AG10803 (cell line): ENCODE measurements around the gene RSBN1.

Experiments
- DNase-seq: peaks from one replicate; pipeline ENCODE4 v3.0.0; 2010; ENCODE audit warnings: low read depth
- H3K4me3 ChIP-seq: 2 replicates; pipeline ENCODE4 v1.5.1; 2011; ENCODE audit warnings: mild to moderate bottlenecking, low read length, control low read depth
- CTCF ChIP-seq: conservative IDR thresholded peaks from 2 replicates; pipeline ENCODE4 v1.5.1; 2011; ENCODE audit warnings: mild to moderate bottlenecking, low read length, control low read depth, inconsistent platforms

The RSBN1 gene

GRCh38 chr1:113792471-113792870 is 19.8 kb downstream of the RSBN1 start:
- H3K4me3 ChIP-seq, result no peak overlapping the region
- TF ChIP-seq CTCF, result no peak
- no peak for DNase-seq

DNA sequence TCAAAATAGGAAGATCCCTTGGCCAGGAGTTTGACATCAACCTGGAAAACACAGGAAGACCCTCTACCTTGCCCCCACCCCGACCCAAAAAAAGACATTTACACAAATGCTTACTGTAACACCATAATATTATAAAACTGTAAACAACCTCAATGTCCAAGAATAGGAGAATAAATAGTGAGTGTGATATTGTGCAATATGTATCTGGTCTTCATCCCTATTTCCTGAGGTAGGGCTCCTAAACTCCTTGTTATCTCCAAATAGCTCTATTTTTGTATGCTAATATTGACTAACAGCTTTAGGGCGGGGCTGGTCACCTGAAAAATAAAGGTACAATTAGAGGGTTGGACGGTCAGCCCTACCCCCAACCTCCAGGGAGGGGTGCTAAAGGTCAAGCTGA is 23.5 kb downstream of the RSBN1 start:
- DNase-seq, result no peak
- no peak for TF ChIP-seq CTCF
- no peak overlapping the region for H3K4me3 ChIP-seq

GRCh38 chr1:113787663-113788062 is 24.6 kb downstream of the RSBN1 start:
- no peak overlapping the region for H3K4me3 ChIP-seq
- DNase-seq, result no peak

DNA sequence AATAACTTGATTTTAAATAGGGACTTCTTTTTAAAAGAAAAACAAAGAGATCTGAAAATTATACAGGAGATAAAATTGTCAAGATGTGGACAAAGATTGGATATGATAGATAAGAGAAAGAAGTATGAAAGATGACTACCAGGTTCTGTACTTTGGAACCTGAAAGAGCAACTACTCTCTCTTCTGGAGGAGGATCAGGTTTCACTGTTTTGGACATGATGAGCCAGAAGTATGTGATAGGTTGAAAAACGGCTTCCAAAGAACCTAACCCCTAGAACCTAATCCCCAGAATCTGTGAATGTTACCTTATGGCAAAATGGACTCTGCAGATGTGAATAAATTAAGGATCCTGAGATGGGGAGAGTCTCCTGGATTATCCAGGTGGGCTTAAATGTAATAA is 26.2 kb downstream of the RSBN1 start:
- no peak for DNase-seq
- no peak for TF ChIP-seq CTCF
- no peak overlapping the region for H3K4me3 ChIP-seq

More at GRCh38 chr1:113787663-113788062, 24.6 kb downstream of the RSBN1 start:
- TF ChIP-seq CTCF, result no peak

DNA sequence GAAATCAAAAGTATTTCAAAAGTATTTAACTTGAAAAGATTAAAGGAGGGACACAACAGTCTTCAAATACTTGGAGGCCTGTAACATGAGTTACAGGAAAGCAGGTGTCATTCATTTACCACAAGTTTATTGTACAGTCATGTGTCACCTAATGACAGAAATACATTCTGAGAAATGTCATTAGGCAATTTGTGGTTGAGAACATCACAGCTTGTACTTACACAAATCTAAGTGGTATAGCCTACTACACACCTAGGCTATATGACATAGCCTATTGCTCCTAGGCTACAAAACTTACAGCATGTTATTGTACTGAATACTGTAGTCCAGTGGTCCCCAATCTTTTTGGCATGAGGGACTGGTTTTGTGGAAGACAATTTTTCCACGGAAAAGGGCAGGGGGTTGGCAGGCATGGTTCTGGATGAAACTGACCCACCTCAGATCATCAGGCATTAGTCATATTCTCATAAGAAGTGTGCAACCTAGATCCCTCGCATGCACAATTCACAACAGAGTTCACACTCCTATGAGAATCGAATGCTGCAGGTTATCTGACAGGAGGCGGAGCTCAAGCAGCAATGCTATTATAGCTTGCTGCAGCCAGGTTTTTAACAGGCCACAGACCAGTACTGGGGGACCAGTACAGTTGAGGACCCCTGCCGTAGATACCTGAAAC is 28.0 kb downstream of the RSBN1 start:
- no peak overlapping the region for H3K4me3 ChIP-seq
- DNase-seq, result peak; percentile 53
- no peak for TF ChIP-seq CTCF

- peak; percentile 61 for DNase-seq
- no peak overlapping the region for H3K4me3 ChIP-seq
- no peak for TF ChIP-seq CTCF
Measured at GRCh38 chr1:113783254-113784103, 28.8 kb downstream of the RSBN1 start.

DNA sequence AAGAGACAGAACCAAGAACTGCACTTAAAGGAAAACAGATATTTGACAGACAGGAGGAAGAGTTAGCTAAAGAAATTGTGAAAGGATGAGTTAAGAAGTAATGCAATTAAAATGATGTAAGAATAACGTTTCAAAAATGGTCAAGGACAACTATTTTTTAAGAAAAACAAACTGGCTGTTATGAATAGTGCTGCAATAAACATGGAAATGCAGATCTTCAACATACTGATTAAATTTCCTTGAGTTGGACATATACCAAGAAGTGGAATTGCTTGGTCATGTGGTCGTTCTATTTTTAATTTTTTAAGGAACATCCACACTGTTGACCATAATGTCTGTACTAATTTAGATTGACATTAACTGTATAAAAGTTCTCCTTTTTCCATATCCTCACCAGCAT is 29.9 kb downstream of the RSBN1 start:
- no peak overlapping the region for H3K4me3 ChIP-seq
- DNase-seq, result peak; percentile 18
- TF ChIP-seq CTCF, result no peak
